Measurements from ENCODE around the gene SYT1.

GRCh38 chr12:79260923-79261322, 396.3 kb downstream of the SYT1 start:
- TF ChIP-seq CTCF (IDR thresholded peaks at IDR 0.05) (no peak), POLR2A (IDR thresholded peaks at IDR 0.05) (no peak), EP300 (IDR thresholded peaks at IDR 0.05) (no peak)

Measured in upper lobe of left lung (tissue), 4 donors.